ENCODE measurements around the gene LRRC59.
"Not testable (repeated sequence)": the region's sequence is repeated elsewhere in the genome, so short reads cannot be mapped to it uniquely, and the experiment has no call there.

Gene LRRC59

GRCh38 chr17:50424246-50424995 is 27.1 kb upstream of the LRRC59 start:
- TF ChIP-seq CTCF (IDR thresholded peaks at IDR 0.05; ENCODE audit: borderline replicate concordance, insufficient read depth, low read depth, low read length) = no peak
- H3K4me3 ChIP-seq (ENCODE audit: low read depth, low read length) = no peak overlapping the region

- TF ChIP-seq CTCF (IDR thresholded peaks at IDR 0.05; ENCODE audit: borderline replicate concordance, insufficient read depth, low read depth, low read length) = no peak
- no peak overlapping the region for H3K4me3 ChIP-seq (ENCODE audit: low read depth, low read length)
These were observed 26.3 kb upstream of the LRRC59 start for GRCh38 chr17:50423553-50424159.

- H3K4me3 ChIP-seq (ENCODE audit: low read depth, low read length) = no peak overlapping the region
- TF ChIP-seq CTCF (IDR thresholded peaks at IDR 0.05; ENCODE audit: borderline replicate concordance, insufficient read depth, low read depth, low read length) = no peak
These were observed 25.4 kb upstream of the LRRC59 start for GRCh38 chr17:50422738-50423137.

- H3K4me3 ChIP-seq (ENCODE audit: low read depth, low read length) = no peak overlapping the region
- no peak for TF ChIP-seq CTCF (IDR thresholded peaks at IDR 0.05; ENCODE audit: borderline replicate concordance, insufficient read depth, low read depth, low read length)
These were observed 24.2 kb upstream of the LRRC59 start for GRCh38 chr17:50421308-50422051.

GRCh38 chr17:50420419-50421112 is 23.2 kb upstream of the LRRC59 start:
- no peak overlapping the region for H3K4me3 ChIP-seq (ENCODE audit: low read depth, low read length)

GRCh38 chr17:50419577-50419976 is 22.3 kb upstream of the LRRC59 start:
- not testable (repeated sequence) for H3K4me3 ChIP-seq (ENCODE audit: low read depth, low read length)

More at GRCh38 chr17:50420419-50421112, 23.2 kb upstream of the LRRC59 start:
- no peak for TF ChIP-seq CTCF (IDR thresholded peaks at IDR 0.05; ENCODE audit: borderline replicate concordance, insufficient read depth, low read depth, low read length)

- no peak overlapping the region for H3K4me3 ChIP-seq (ENCODE audit: low read depth, low read length)
- TF ChIP-seq CTCF (IDR thresholded peaks at IDR 0.05; ENCODE audit: borderline replicate concordance, insufficient read depth, low read depth, low read length) = no peak
These were observed 17.5 kb upstream of the LRRC59 start for GRCh38 chr17:50414808-50415207.

Data from GM12875 (cell line).